ENCODE measurements around the gene NAPA.

GRCh38 chr19:47464675-47465419 lies 50.0 kb downstream of the NAPA start:
- no peak for TF ChIP-seq EP300 (IDR thresholded peaks at IDR 0.05; ENCODE audit: low read depth)
- TF ChIP-seq CTCF (IDR thresholded peaks at IDR 0.05) = no peak
- no peak for TF ChIP-seq POLR2A (IDR thresholded peaks at IDR 0.05)
- no peak for TF ChIP-seq POLR2AphosphoS5 (IDR thresholded peaks at IDR 0.05)
